ENCODE results near the gene XRCC5. TPM values are rescaled to one million over a fixed set of nuclear protein-coding genes. Genes with fewer than 3 reads are reported as not detected.

Gene XRCC5
- total and polyA plus RNA-seq, 2 of the 8 experiments (the other 6 are each of a cell fraction or from before 2014, with no cell fraction given), result 308 to 644 TPM

DNA sequence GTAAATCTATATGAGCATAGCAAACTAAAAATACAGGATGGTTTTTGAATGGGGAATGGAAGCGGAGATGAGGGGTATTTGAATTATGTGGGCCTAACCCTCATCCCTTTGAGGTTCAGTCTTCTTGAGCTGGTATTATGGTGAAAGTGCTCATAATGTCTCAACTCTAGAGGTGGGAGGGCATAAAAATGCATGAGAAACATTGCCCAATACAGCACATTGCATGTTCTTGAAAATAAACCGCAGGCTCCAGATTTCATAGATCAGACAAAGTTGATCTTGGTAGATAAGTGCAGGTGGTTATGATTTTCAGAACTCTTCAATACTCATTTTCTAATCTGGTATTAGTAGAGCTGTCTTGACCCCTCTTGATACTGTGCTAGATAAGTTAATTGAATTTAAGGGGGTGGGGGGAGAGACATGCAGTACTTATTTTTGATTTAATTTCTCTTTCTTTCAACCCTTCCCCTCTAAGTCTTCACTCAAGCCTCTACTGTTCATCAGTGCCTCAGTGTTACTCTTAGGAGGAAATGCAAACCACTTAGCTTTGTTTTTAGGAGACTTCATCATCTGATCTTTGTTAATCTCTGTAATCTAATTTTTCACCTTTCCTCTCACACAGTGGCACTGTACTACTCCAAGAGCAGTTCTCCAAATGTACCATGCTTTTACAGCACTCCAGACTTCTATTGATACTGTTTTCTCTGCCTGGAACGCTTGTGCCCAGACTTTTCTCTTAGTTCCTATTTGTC lies 22.2 kb downstream of the XRCC5 start:
- peaks cover 44 to 99% (median 85%) of the 10 kb centered on the region in 4 experiments for H3K36me3 ChIP-seq (ENCODE audit: control insufficient read depth in 2 of 4, insufficient read depth in 4 of 4, low read length in 3 of 4)
- no peak overlapping the region for H2AFZ ChIP-seq (ENCODE audit: low read length)
- H3K4me2 ChIP-seq (ENCODE audit: insufficient read depth in 1 of 2, low read depth in 2 of 2, low read length in 2 of 2), result no peak overlapping the region
- no peak overlapping the region for H2BK5ac ChIP-seq (ENCODE audit: low read depth, low read length)
- H3K79me2 ChIP-seq (ENCODE audit: control insufficient read depth in 1 of 2, insufficient read depth in 2 of 2, low read length in 2 of 2), result peaks cover 0 to 60% of the 10 kb centered on the region in 2 experiments; a peak in 2 of 4 replicates
- no peak overlapping the region for H2BK120ac ChIP-seq (replicated peaks; ENCODE audit: low read depth, low read length)
- no peak for FAIRE-seq
- DNase-seq (ENCODE audit: low read depth in 1 of 2, low spot score in 2 of 2), result no peak
- H3K56ac ChIP-seq (replicated peaks; ENCODE audit: insufficient read length, low read depth, low read length), result no peak overlapping the region
- no peak overlapping the region for H3K4me3 ChIP-seq (ENCODE audit: extremely low read depth in 1 of 4, insufficient read depth in 2 of 4, low read depth in 3 of 4, low read length in 4 of 4)
- H3K9ac ChIP-seq (replicated peaks in 1 of 4; ENCODE audit: extremely low read depth in 1 of 4, low read depth in 3 of 4, low read length in 3 of 4), result no peak overlapping the region
- H2AK5ac ChIP-seq (ENCODE audit: low read depth, low read length), result no peak overlapping the region
- H4K20me1 ChIP-seq (replicated peaks in 1 of 2; ENCODE audit: control insufficient read depth in 1 of 2, insufficient read depth in 2 of 2, low read length in 2 of 2), result peaks cover 0 to 6% of the 10 kb centered on the region in 2 experiments
- ChIA-PET POLR2A (ENCODE audit: partially characterized antibody) (interaction anchor here (0.8 to 2.9 kb wide), 9 partner anchors 8 to 64 kb away, joined by 3 to 23 read pairs (median 4); no protein-coding TSS in a partner anchor), CTCF (ENCODE audit: partially characterized antibody) (interaction anchor here (0.7 to 3.4 kb wide), 7 partner anchors 10 to 82 kb away, joined by 3 to 24 read pairs (median 4); no protein-coding TSS in a partner anchor)
- no peak overlapping the region for H3K14ac ChIP-seq (ENCODE audit: insufficient read length)
- 94% methylated on average over 3 of the region's 3 CpGs; no CpG with 5 or more reads in 1 of the 2 experiments for WGBS, 2 experiments (ENCODE audit: extremely low coverage in 1 of 2, insufficient coverage in 1 of 2, insufficient read length in 1 of 2, insufficient replicate concordance in 2 of 2, low coverage in 1 of 2, low lambda C conversion rate in 2 of 2, missing lambda C conversion rate in 1 of 2)
- no peak overlapping the region for H3K27ac ChIP-seq (ENCODE audit: low read depth, low read length)
- no peak overlapping the region for H3K4ac ChIP-seq (replicated peaks; ENCODE audit: insufficient read length, low read depth, low read length)
- H3K27me3 ChIP-seq (replicated peaks in 1 of 4; ENCODE audit: control insufficient read depth in 3 of 4, extremely low read depth in 1 of 4, insufficient read depth in 3 of 4, low read length in 3 of 4), result no peaks in the 10 kb centered on the region
- H4K8ac ChIP-seq (ENCODE audit: extremely low read depth, insufficient read depth, low read length), result no peak overlapping the region
- no peak overlapping the region for H2BK20ac ChIP-seq (ENCODE audit: low read length)
- H3K18ac ChIP-seq (ENCODE audit: extremely low read depth, low read length), result no peak overlapping the region
- H3K4me1 ChIP-seq (replicated peaks in 1 of 4; ENCODE audit: control insufficient read depth in 3 of 4, insufficient read depth in 4 of 4, low read length in 3 of 4), result no peaks in the 10 kb centered on the region
- no peak overlapping the region for H2BK12ac ChIP-seq (ENCODE audit: low read depth, low read length)
- no peak overlapping the region for H4K91ac ChIP-seq (replicated peaks; ENCODE audit: insufficient read length, low read length)
- no peaks in the 10 kb centered on the region for H3K23me2 ChIP-seq (ENCODE audit: low read depth, low read length)
- H3K9me3 ChIP-seq (ENCODE audit: insufficient read depth in 2 of 2, low read depth in 1 of 2, low read length in 1 of 2), result no peaks in the 10 kb centered on the region
- no peak overlapping the region for H4K5ac ChIP-seq (ENCODE audit: insufficient read length, low read depth, low read length)
- H2BK15ac ChIP-seq (ENCODE audit: low read length), result no peak overlapping the region
- H3K79me1 ChIP-seq (ENCODE audit: low read depth, low read length), result no peaks in the 10 kb centered on the region; the same call in 1 of the 2 replicates
- H3K23ac ChIP-seq (ENCODE audit: insufficient read length), result no peak overlapping the region
- TF ChIP-seq, protein P1, sequence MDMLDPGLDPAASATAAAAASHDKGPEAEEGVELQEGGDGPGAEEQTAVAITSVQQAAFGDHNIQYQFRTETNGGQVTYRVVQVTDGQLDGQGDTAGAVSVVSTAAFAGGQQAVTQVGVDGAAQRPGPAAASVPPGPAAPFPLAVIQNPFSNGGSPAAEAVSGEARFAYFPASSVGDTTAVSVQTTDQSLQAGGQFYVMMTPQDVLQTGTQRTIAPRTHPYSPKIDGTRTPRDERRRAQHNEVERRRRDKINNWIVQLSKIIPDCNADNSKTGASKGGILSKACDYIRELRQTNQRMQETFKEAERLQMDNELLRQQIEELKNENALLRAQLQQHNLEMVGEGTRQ (IDR thresholded peaks at IDR 0.05; ENCODE audit: low read length), result no peak
- TF ChIP-seq CEBPB (IDR thresholded peaks at IDR 0.05; ENCODE audit: low read depth, low read length) (no peak), JUN (IDR thresholded peaks at IDR 0.05; ENCODE audit: low read depth, low read length) (no peak), SUZ12 (IDR thresholded peaks at IDR 0.05; ENCODE audit: low read length) (no peak), TBP (IDR thresholded peaks at IDR 0.05; ENCODE audit: low read depth, low read length) (no peak), MAFK (IDR thresholded peaks at IDR 0.05; ENCODE audit: low read depth, low read length) (no peak), KDM5A (IDR thresholded peaks at IDR 0.05; ENCODE audit: low read length) (no peak), CHD1 (IDR thresholded peaks at IDR 0.05; ENCODE audit: low read depth, low read length) (no peak), RBBP5 (IDR thresholded peaks at IDR 0.05; ENCODE audit: borderline replicate concordance, low read depth, low read length) (no peak), SIRT6 (IDR thresholded peaks at IDR 0.05; ENCODE audit: low read length) (no peak), POLR2A (IDR thresholded peaks at IDR 0.05; ENCODE audit: control extremely low read depth in 1 of 2, low read depth in 2 of 2, low read length in 2 of 2) (no peak), EZH2 (IDR thresholded peaks at IDR 0.05; ENCODE audit: low read depth, low read length, severe bottlenecking) (no peak)

All from H1 (cell line).